ENCODE data around the gene PAX7.
"Not testable (repeated sequence)": the region's sequence is repeated elsewhere in the genome, so short reads cannot be mapped to it uniquely, and the experiment has no call there.

PAX7 gene

DNA sequence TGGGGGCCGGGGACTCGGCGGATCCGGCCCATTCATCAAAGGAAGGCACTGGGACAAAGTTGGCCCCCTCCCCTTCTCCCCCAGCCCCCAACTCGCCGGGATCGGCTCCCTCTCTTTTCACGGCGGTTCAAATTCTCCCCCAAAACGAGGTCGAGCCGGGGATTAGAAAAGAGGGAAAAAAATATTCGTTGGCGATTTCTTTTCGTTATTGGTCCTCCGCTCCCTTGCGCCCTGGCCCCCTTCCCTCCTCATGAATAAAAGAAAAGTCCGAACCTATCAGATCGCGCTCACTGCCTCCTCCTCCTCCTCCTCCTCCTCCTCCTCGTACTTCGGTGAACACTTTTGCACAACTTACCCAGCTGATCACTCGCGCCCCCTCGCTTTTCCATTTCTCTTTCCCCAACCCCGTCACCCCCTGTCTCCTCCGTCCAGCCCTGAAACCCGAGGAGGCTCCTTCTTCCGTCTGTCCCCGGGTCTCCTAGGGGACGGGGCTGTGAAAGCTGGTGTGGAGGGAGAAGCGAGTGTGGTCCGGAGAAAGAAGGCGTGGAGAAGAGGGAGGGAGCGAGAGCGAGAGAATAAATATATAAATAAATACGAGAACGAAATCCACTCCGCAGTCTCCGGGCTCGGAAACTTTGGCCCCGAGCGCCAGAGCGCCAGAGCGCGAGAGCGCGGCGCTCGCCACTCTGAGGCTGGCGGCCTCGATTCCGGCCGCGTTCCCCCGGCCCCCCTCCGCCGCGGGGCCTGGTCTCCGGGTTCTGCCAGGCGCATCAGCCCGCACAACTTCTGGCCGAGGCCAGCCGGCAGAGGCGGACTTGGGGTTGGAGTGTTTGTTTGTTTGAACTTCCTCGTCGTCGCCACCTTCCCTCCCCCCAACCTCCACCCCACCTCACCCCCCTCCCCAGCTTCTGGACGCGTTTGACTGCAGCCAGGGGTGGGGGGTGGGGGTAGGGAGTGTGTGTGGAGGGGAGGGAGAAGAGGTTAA is at the start of gene PAX7:
TSS of gene PAX7 (plus strand) at position 336 of the 985 bp plus-strand sequence. CDS start 758 bp downstream, outside the sequence.
- peak within 1 kb of the TSS in 1 of 7 experiments; percentile 15 for H3K4me3 ChIP-seq
- no peak within 1 kb of the TSS for H3K27ac ChIP-seq

GRCh38 chr1:18581420-18581880 is 49.2 kb upstream of the PAX7 start:
- H3K27ac ChIP-seq: no peak overlapping the region
- no peak overlapping the region for H3K4me3 ChIP-seq

DNA sequence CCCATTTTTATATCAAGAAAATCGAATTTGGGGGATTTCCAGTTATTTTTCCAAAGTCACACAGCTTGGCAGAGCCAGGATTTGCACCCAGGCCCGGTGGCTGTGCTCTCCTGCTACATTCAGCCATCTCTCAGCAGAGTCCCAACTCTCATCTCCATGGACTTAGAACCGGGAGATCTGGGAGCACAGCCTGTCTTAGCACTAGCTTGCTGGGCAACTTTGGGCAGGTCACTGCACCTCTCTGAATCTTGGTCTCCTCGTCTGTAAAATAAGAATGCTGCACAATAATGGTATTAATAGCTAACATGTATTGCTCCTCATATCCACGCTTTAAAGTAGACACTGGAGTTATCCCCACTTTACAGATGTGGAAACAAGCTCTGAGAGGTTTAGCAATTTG is 47.8 kb upstream of the PAX7 start:
- no peak overlapping the region for H3K27ac ChIP-seq
- H3K4me3 ChIP-seq: no peak overlapping the region

DNA sequence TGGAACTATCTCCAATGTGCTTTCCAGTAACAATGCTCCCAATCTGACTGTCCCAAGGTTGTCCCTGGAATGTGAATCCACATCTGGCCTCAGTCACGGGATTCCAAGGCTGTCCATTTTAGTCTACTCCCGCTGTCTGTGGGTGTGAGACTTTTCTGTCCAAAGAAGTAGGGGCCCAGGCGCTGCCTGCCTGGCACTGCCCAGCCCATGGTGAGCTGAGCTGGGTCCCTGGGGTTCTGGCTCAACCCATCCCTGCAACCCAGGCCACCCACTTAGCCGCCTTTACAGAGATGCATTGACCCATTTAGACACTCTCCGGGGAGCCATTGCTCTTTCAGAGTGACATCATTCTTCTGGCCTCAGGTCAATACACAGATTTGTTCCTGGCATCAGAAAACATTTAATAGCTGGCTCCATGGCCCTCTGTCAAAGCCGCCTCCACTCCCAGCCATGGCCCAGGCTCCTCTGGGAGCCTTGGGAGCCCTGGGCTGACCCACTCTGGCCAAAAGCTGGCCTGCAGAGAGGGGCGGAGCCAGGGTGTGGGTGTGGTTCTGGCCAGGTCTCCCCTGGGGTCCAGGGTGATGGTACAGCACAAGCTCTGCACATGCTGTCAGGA is 47.2 kb upstream of the PAX7 start:
- no peak overlapping the region for H3K27ac ChIP-seq
- no peak overlapping the region for H3K4me3 ChIP-seq

DNA sequence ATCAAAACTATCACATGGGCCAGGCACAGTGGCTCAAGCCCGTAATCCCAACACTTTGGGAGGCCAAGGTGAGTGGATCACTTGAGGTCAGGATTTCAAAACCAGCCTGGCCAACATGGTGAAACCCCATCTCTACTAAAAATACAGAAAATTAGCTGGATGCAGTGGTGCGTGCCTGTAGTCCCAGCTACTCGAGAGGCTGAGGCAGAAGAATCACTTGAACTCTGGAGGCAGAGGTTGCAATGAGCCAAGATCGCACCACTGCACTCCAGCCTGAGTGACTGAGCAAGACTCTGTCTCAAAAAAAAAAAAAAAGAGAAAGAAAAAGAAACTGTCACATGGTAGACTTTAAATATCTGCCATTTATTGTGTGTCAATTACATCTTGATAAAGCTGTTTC is 44.6 kb upstream of the PAX7 start:
- not testable (repeated sequence) for H3K27ac ChIP-seq

DNA sequence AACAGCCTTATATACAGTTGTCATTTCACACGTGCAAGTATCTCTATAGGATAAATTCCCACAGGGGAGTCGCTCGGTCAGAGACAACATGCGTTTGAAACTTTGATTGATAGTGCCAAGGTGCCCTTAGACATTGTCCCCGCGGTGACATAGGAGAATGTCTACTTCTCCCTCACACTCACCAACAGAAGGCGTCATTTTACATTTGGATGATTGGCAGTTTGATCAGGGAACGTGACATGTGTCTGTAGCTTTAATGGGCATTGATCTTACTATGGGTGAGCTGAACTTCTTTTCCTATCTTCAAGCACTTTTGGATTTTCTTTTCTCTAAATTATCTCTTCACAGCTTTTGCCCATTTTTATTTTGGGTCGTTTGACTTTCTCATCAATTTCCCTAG is 42.6 kb upstream of the PAX7 start:
- no peak overlapping the region for H3K27ac ChIP-seq
- no peak overlapping the region for H3K4me3 ChIP-seq

More for the DNA sequence above, 44.6 kb upstream of the PAX7 start:
- not testable (repeated sequence) for H3K4me3 ChIP-seq

DNA sequence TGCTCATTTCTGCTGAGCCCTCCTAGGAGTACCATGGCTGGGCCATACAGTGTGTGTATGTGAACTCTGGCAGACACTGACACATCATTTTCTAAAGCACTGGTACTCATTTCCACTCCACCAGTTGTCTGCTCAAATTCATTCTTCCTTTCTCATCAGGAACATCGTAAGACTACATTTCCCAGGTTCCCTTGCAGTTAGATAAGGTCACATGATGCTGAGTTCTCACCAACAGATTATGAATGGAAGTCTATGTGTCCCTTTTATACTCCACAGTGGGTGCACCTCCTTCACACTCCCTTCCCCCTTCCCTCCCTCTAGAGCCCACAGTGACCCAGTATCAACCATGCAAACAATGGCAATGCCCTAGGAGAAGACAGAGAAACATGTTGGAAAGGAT is 38.3 kb upstream of the PAX7 start:
- no peak overlapping the region for H3K27ac ChIP-seq

GRCh38 chr1:18597160-18598042 is 33.2 kb upstream of the PAX7 start:
- no peak overlapping the region for H3K4me3 ChIP-seq
- H3K27ac ChIP-seq: no peak overlapping the region

More for the DNA sequence above, 38.3 kb upstream of the PAX7 start:
- H3K4me3 ChIP-seq: no peak overlapping the region

DNA sequence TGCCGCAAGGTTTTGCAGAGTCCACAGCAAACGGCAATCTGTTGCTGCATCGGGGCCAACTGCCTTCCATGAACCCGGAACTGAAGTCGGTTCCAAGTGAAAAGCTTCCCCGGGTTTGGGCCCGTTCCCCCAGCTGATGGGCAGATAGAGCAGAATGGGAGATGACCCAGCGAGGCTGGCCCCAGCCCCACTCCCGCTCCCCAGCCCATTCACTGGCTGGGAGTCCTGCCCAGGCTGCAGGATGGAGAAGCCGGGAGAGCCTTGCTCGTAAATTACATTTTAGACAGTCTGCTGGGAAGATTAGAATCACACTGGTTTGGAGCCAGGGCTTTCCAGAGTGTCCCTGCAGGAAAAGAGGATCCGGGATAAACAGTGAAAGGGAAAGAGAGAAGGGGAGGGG is 31.6 kb upstream of the PAX7 start:
- no peak overlapping the region for H3K4me3 ChIP-seq
- H3K27ac ChIP-seq: no peak overlapping the region

- no peak overlapping the region for H3K4me3 ChIP-seq
These were observed 30.9 kb upstream of the PAX7 start for GRCh38 chr1:18599704-18600103.

DNA sequence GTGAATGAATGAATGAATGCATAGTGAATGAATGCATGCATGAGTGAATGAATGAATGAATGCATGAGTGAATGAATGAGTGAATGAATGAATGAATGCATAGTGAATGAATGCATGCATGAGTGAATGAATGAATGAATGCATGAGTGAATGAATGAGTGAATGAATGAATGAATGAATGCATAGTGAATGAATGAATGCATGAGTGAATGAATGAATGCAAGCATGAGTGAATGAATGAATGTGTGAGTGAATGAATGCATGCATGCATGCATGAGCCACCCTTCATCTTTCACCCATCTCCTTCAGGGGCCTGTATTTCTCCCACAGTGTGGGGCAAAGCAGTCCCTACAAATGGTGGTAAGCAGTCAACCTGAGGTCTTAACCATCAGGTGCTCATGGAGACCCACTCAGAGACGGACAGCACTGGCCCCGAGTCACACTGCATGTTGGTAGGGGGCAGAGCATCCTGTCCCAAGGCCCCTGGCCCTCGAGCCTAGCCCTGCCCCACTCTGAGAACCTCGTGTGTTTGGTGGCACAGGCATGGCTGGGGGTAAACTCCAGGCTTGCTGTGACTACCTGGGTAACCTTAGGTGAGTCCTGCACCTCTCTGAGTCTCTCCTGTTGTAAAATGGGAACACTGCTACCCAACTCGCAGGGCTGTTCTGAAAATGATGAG is 28.0 kb upstream of the PAX7 start:
- H3K27ac ChIP-seq: no peak overlapping the region
- no peak overlapping the region for H3K4me3 ChIP-seq

More at GRCh38 chr1:18599704-18600103, 30.9 kb upstream of the PAX7 start:
- no peak overlapping the region for H3K27ac ChIP-seq

DNA sequence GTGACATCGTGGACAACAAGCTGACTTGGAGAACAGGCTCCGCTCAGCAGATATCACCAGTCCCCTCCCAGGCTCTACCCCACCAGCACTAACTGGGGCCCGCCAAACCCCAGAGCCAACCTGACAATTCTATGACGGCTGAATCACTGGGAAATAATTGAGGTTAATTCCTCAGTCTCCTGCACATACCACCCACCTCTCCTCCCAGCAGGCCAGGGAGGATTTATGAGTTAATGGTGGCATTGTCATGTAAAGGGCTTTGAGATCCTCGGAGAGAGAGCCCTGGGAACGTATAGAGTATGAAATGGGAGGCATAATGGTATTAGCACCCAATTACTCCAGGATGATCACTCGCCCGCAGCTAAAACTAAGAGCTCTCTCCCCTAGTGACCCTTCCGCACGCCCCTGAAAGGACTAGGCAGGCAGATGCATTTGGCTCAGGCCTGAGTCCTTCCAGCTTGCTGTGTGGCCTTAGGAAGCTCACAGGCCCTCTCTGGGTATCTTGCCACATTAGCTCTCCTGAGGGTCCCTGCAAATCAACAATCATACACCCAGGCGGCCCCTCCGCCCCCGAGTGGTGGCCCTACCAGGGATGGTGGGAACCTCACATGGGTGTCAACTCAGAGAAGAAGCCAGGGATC is 27.3 kb upstream of the PAX7 start:
- no peak overlapping the region for H3K4me3 ChIP-seq
- H3K27ac ChIP-seq: no peak overlapping the region

GRCh38 chr1:18606443-18607288 is 24.0 kb upstream of the PAX7 start:
- no peak overlapping the region for H3K4me3 ChIP-seq
- H3K27ac ChIP-seq: no peak overlapping the region

- Histone ChIP-seq H3K27ac (no peak overlapping the region), H3K4me3 (no peak overlapping the region)
These were observed 23.3 kb upstream of the PAX7 start for GRCh38 chr1:18607289-18607760.

DNA sequence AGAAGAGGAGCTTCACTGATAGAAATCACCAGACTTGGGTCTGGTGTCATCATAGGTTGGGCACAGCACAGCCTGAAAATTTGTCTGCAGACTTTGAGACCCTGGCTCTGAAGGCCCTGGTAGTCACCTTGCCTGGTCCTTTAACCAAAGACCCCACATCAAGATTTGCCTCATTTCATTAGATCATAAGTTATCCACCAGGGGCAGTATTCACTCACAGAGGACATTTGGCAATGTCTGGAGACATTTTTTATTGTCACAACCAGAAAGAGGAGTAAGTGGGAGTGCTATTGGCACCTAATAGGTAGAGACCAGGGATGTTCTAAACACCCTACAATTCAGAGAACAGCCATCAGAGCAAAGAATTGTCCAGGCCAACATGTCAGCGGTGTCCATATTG is 22.1 kb upstream of the PAX7 start:
- Histone ChIP-seq H3K4me3 (no peak overlapping the region), H3K27ac (no peak overlapping the region)

DNA sequence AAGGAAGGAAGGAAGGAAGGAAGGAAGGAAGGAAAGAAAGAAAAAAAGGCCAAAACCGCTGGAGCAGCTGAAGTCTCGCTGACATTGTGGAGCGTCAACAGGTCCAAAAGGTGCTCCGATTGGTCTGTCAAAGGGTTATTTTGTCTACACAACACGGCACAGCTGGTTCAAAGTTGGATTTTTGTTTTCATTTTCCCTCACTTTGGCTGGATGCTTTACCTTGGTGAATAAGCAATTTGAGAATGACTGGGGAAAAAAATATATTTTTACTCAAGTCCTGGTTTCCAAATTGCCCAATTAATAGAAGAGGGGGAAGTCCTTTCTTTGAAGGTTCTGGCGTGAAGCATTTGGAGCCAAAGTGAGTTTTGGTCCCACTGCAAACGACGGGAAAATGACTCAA is 19.3 kb upstream of the PAX7 start:
- Histone ChIP-seq H3K4me3 (no peak overlapping the region), H3K27ac (no peak overlapping the region)

DNA sequence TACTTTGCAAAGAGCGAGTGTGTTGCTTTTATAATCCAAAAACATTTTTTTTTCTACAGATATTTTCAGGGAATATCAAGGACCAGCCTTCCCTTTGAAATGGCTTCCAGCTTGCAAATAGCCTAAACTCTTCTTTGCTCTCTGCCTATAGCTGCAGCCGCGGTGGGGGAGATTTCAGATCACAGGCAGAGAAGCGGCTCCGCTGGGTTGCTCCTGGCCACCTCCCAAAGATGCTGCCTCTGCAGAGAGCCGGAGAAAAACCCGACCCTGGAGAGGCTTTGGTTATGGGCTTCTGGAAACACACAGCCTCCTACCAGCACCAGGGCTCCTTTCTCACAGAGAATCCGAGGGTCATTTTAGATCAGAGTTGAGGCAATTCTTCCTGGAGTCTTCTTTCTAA is 18.6 kb upstream of the PAX7 start:
- Histone ChIP-seq H3K4me3 (no peak overlapping the region), H3K27ac (no peak overlapping the region)

Measured in skin epidermis (tissue), 12 donors.